Liver (tissue), 3 donors: ENCODE data around the gene ATG2A.

Experiments used
- EGR1 ChIP-seq, 2 donors: IDR thresholded peaks; 2 replicates each; pipeline ENCODE4 v1.6.1; 2016 to 2018; ENCODE audit warnings: antibody characterized with exemption in 2 of 2, low read depth in 2 of 2
- GABPA ChIP-seq, 2 donors: IDR thresholded peaks in 1 of 2; conservative IDR thresholded peaks in 1 of 2; 2 replicates each; pipeline ENCODE4 v1.6.1; 2016; ENCODE audit warnings: antibody characterized with exemption in 2 of 2, mild to moderate bottlenecking in 1 of 2, moderate library complexity in 1 of 2
- JUND ChIP-seq, 2 donors: IDR thresholded peaks; 2 replicates each; pipeline ENCODE4 v1.6.1; 2016; ENCODE audit warnings: antibody characterized with exemption in 2 of 2
- RAD21 ChIP-seq, 2 donors: IDR thresholded peaks; 2 replicates each; pipeline ENCODE4 v1.6.1; 2016; ENCODE audit warnings: antibody characterized with exemption in 2 of 2, mild to moderate bottlenecking in 2 of 2
- RXRA ChIP-seq, 2 donors: IDR thresholded peaks; 2 replicates each; pipeline ENCODE4 v1.6.1; 2017 to 2018; ENCODE audit warnings: antibody characterized with exemption in 2 of 2, mild to moderate bottlenecking in 1 of 2
- TAF1 ChIP-seq: conservative IDR thresholded peaks from 2 replicates; pipeline ENCODE4 v1.6.1; 2016; ENCODE audit warnings: antibody characterized with exemption, mild to moderate bottlenecking
- YY1 ChIP-seq: IDR thresholded peaks from 2 replicates; pipeline ENCODE4 v1.6.1; 2016; ENCODE audit warnings: antibody characterized with exemption, mild to moderate bottlenecking
- ZBTB33 ChIP-seq: IDR thresholded peaks from 2 replicates; pipeline ENCODE4 v1.6.1; 2016; ENCODE audit warnings: antibody characterized with exemption
- TF ChIP-seq, protein P1 (sequence below): fragments of 150-350 bp; IDR thresholded peaks from 2 replicates; pipeline ENCODE4 v1.5.1; 2017; ENCODE audit warnings: improper control_type of control experiment, low read depth, low read length; ENCODE audit not compliant: missing input control
- TF ChIP-seq, protein P2 (sequence below): IDR thresholded peaks from 2 replicates; pipeline ENCODE4 v1.6.1; 2016; ENCODE audit warnings: antibody characterized with exemption
- TF ChIP-seq, protein P3 (sequence below): IDR thresholded peaks from 2 replicates; pipeline ENCODE4 v1.6.1; 2016; ENCODE audit warnings: antibody characterized with exemption, mild to moderate bottlenecking
- donor health status: healthy.
- donor health status: healthy.

GRCh38 chr11:64887234-64887756 lies 29.7 kb downstream of the ATG2A start:
- TF ChIP-seq EGR1 (IDR thresholded peaks at IDR 0.05; ENCODE audit: low read depth in 2 of 2) (no peak), RAD21 (IDR thresholded peaks at IDR 0.05) (no peak), GABPA (IDR thresholded peaks at IDR 0.05 in 1 of 2, conservative IDR thresholded peaks at IDR 0.05 in 1 of 2) (no peak), RXRA (IDR thresholded peaks at IDR 0.05) (no peak), TAF1 (no peak), YY1 (no peak), ZBTB33 (no peak), JUND (IDR thresholded peaks at IDR 0.05) (no peak)
- TF ChIP-seq, protein P1, sequence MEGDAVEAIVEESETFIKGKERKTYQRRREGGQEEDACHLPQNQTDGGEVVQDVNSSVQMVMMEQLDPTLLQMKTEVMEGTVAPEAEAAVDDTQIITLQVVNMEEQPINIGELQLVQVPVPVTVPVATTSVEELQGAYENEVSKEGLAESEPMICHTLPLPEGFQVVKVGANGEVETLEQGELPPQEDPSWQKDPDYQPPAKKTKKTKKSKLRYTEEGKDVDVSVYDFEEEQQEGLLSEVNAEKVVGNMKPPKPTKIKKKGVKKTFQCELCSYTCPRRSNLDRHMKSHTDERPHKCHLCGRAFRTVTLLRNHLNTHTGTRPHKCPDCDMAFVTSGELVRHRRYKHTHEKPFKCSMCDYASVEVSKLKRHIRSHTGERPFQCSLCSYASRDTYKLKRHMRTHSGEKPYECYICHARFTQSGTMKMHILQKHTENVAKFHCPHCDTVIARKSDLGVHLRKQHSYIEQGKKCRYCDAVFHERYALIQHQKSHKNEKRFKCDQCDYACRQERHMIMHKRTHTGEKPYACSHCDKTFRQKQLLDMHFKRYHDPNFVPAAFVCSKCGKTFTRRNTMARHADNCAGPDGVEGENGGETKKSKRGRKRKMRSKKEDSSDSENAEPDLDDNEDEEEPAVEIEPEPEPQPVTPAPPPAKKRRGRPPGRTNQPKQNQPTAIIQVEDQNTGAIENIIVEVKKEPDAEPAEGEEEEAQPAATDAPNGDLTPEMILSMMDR = no peak
- TF ChIP-seq, protein P2, sequence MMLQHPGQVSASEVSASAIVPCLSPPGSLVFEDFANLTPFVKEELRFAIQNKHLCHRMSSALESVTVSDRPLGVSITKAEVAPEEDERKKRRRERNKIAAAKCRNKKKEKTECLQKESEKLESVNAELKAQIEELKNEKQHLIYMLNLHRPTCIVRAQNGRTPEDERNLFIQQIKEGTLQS = no peak
- TF ChIP-seq, protein P3, sequence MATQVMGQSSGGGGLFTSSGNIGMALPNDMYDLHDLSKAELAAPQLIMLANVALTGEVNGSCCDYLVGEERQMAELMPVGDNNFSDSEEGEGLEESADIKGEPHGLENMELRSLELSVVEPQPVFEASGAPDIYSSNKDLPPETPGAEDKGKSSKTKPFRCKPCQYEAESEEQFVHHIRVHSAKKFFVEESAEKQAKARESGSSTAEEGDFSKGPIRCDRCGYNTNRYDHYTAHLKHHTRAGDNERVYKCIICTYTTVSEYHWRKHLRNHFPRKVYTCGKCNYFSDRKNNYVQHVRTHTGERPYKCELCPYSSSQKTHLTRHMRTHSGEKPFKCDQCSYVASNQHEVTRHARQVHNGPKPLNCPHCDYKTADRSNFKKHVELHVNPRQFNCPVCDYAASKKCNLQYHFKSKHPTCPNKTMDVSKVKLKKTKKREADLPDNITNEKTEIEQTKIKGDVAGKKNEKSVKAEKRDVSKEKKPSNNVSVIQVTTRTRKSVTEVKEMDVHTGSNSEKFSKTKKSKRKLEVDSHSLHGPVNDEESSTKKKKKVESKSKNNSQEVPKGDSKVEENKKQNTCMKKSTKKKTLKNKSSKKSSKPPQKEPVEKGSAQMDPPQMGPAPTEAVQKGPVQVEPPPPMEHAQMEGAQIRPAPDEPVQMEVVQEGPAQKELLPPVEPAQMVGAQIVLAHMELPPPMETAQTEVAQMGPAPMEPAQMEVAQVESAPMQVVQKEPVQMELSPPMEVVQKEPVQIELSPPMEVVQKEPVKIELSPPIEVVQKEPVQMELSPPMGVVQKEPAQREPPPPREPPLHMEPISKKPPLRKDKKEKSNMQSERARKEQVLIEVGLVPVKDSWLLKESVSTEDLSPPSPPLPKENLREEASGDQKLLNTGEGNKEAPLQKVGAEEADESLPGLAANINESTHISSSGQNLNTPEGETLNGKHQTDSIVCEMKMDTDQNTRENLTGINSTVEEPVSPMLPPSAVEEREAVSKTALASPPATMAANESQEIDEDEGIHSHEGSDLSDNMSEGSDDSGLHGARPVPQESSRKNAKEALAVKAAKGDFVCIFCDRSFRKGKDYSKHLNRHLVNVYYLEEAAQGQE = no peak
